AG10803 (cell line): ENCODE results near the gene IGF1.

ENCODE experiments used
- DNase-seq: peaks from one replicate; pipeline ENCODE4 v3.0.0; 2010; ENCODE audit warnings: low read depth
- H3K4me3 ChIP-seq: 2 replicates; pipeline ENCODE4 v1.5.1; 2011; ENCODE audit warnings: mild to moderate bottlenecking, low read length, control low read depth
- TF ChIP-seq, protein P1 (sequence below): conservative IDR thresholded peaks from 2 replicates; pipeline ENCODE4 v1.5.1; 2011; ENCODE audit warnings: mild to moderate bottlenecking, low read length, control low read depth, inconsistent platforms

The IGF1 gene

GRCh38 chr12:102509123-102509626 is 28.8 kb upstream of the IGF1 start:
- TF ChIP-seq, protein P1, sequence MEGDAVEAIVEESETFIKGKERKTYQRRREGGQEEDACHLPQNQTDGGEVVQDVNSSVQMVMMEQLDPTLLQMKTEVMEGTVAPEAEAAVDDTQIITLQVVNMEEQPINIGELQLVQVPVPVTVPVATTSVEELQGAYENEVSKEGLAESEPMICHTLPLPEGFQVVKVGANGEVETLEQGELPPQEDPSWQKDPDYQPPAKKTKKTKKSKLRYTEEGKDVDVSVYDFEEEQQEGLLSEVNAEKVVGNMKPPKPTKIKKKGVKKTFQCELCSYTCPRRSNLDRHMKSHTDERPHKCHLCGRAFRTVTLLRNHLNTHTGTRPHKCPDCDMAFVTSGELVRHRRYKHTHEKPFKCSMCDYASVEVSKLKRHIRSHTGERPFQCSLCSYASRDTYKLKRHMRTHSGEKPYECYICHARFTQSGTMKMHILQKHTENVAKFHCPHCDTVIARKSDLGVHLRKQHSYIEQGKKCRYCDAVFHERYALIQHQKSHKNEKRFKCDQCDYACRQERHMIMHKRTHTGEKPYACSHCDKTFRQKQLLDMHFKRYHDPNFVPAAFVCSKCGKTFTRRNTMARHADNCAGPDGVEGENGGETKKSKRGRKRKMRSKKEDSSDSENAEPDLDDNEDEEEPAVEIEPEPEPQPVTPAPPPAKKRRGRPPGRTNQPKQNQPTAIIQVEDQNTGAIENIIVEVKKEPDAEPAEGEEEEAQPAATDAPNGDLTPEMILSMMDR, result no peak
- DNase-seq, result no peak
- H3K4me3 ChIP-seq, result no peak overlapping the region

- no peak for DNase-seq
- TF ChIP-seq, protein P1, result no peak
- no peak overlapping the region for H3K4me3 ChIP-seq
These were observed 27.7 kb upstream of the IGF1 start for GRCh38 chr12:102508052-102508451.

DNA sequence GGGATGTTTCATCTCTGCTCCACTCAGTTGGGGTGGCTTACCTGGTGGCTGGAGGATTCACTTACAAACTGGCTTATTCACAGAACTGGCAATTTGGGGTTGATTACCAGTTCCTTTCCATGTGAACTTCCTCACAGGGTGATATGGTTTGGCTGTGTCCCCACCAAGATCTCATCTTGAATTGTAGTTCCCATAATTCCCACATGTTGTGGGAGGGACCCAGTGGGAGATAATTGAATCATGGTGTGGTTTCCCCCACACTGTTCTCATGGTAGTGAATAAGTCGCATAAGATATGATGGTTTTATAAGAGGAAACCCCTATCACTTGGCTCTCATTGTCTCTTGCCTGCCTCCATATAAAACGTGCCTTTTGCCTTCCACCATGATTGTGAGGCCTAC is 26.9 kb upstream of the IGF1 start:
- no peak overlapping the region for H3K4me3 ChIP-seq
- TF ChIP-seq, protein P1, result no peak
- DNase-seq, result no peak

DNA sequence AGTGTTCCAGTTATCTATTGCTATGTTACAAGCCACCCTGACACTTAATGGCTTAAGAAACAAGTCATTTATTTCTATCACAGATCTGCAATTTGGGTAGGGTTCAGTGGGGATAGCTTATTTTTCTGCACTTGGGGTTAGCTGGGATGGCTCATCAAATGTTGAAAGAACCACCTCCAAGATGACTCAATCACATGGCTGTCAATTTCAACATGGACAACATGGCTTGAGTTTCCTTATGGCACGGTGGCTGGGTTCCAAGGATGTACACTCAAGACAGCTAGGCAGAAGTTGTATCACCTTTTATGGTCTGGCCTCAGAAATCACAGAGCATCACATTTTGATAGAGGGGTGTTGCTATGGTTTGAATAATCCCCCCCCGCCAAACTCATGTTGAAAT is 24.5 kb upstream of the IGF1 start:
- TF ChIP-seq, protein P1, result no peak
- H3K4me3 ChIP-seq, result no peak overlapping the region
- DNase-seq, result no peak

- TF ChIP-seq, protein P1, result no peak
- no peak overlapping the region for H3K4me3 ChIP-seq
- no peak for DNase-seq
These were observed 23.9 kb upstream of the IGF1 start for GRCh38 chr12:102504280-102504679.

GRCh38 chr12:102503831-102504230 is 23.5 kb upstream of the IGF1 start:
- no peak for DNase-seq
- TF ChIP-seq, protein P1, result no peak

DNA sequence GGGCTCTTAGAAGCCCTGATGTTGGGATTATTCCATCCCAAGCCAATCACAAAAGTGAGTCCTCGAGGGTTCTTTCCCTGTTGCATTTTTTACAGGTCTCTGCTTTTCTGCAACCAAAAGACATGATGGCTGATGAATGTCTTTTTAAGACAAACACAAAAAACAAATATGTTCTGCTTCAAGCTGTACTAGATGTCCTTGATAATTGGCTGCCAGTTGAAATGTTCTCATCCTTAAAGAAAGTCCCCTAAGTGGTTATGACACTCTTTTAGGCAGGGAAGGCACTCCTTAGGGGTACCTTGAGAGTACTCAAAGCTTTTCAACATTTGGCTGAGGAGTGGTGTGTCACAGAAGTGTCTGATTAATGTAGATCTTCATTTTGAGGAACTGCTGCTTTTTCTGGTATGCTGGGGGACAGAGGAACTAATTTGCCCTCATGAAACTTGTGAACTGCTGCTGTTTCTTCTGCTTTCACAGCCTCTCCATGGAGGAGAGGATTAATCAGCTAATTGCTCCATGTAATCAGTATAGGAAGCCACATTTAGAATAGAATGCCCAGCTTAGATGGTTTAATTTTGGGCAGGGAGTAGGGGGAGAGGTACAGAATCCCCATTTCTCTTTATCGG is 22.8 kb upstream of the IGF1 start:
- no peak overlapping the region for H3K4me3 ChIP-seq
- no peak for DNase-seq
- TF ChIP-seq, protein P1, result no peak

More at GRCh38 chr12:102503831-102504230, 23.5 kb upstream of the IGF1 start:
- H3K4me3 ChIP-seq, result no peak overlapping the region
